Raji (cell line): ENCODE measurements around the gene TSC22D2.

Source experiments
- POLR2A ChIP-seq: IDR thresholded peaks from 2 replicates; pipeline ENCODE4 v1.6.1; 2011; ENCODE audit warnings: low read depth, low read length, control low read depth; ENCODE audit not compliant: insufficient read depth

TSC22D2 gene

GRCh38 chr3:150399060-150399459 lies 9.0 kb upstream of the TSC22D2 start:
- TF ChIP-seq POLR2A: no peak

GRCh38 chr3:150401285-150401684 lies 6.8 kb upstream of the TSC22D2 start:
- no peak for TF ChIP-seq POLR2A

GRCh38 chr3:150402217-150402616 lies 5.9 kb upstream of the TSC22D2 start:
- TF ChIP-seq POLR2A: no peak

GRCh38 chr3:150404023-150404422 lies 4.1 kb upstream of the TSC22D2 start:
- no peak for TF ChIP-seq POLR2A

- no peak for TF ChIP-seq POLR2A
These were observed 869 bp upstream of the TSC22D2 start for GRCh38 chr3:150407051-150407807.

GRCh38 chr3:150407808-150408220 lies 284 bp upstream of the TSC22D2 start:
- no peak for TF ChIP-seq POLR2A

GRCh38 chr3:150409125-150409511 lies 1.0 kb downstream of the TSC22D2 start:
- TF ChIP-seq POLR2A: no peak

- peak; percentile 50 for TF ChIP-seq POLR2A
These were observed 1.6 kb downstream of the TSC22D2 start for GRCh38 chr3:150409512-150410310.

- TF ChIP-seq POLR2A: no peak; the same call in 1 of the 2 replicates
These were observed 2.4 kb downstream of the TSC22D2 start for GRCh38 chr3:150410311-150411105.

GRCh38 chr3:150411106-150411460 lies 3.0 kb downstream of the TSC22D2 start:
- no peak for TF ChIP-seq POLR2A

- no peak for TF ChIP-seq POLR2A
These were observed 3.4 kb downstream of the TSC22D2 start for GRCh38 chr3:150411546-150411945.

- no peak for TF ChIP-seq POLR2A
These were observed 3.9 kb downstream of the TSC22D2 start for GRCh38 chr3:150411976-150412375.

- no peak for TF ChIP-seq POLR2A
These were observed 4.6 kb downstream of the TSC22D2 start for GRCh38 chr3:150412561-150413231.

GRCh38 chr3:150414258-150414657 lies 6.2 kb downstream of the TSC22D2 start:
- TF ChIP-seq POLR2A: no peak

- no peak for TF ChIP-seq POLR2A
These were observed 6.9 kb downstream of the TSC22D2 start for GRCh38 chr3:150414959-150415358.
